ENCODE measurements around the gene AGXT. TPM values are rescaled to one million over a fixed set of nuclear protein-coding genes. Genes with fewer than 3 reads are reported as not detected.
A peak's percentile ranks its signal among the peaks of the same experiment; 100 is the strongest.

The AGXT gene
- total RNA-seq, 1 donor from 2014 or later, result not detected

DNA sequence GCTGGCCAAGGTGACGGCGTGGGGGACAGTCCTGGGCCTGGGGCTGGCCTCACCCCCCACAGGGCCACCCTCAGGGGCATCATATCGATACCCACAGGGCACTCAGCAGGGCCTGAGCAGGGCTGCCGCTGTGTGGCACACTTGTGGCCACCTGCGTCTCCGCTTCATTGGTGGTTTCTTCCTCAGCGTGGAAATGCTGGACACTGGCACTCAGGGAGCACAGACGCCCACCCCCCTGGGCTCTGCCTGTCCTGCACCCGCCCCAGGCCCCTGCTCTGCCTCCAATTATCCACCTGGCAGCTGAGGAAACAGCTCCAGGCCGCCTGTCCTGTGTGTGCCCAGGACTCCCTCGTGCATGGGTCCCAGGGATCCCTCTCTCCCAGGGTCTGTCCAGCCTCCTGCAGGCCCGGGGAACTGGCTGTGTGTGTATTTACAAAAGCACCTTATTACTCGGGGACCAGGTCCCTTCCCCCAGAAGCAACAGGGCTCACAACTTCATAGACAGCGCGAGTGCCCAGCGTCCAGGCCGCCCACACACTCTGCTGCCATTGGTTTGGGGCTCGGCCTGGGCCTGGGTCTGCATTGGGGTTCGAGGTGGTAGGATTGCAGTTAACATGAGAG lies 50.6 kb downstream of the AGXT start:
- DNase-seq (ENCODE audit: missing footprints), result peak; percentile 53
- intact Hi-C loops (cut with DNase I), result no loop called here
- ATAC-seq, result no peak

DNA sequence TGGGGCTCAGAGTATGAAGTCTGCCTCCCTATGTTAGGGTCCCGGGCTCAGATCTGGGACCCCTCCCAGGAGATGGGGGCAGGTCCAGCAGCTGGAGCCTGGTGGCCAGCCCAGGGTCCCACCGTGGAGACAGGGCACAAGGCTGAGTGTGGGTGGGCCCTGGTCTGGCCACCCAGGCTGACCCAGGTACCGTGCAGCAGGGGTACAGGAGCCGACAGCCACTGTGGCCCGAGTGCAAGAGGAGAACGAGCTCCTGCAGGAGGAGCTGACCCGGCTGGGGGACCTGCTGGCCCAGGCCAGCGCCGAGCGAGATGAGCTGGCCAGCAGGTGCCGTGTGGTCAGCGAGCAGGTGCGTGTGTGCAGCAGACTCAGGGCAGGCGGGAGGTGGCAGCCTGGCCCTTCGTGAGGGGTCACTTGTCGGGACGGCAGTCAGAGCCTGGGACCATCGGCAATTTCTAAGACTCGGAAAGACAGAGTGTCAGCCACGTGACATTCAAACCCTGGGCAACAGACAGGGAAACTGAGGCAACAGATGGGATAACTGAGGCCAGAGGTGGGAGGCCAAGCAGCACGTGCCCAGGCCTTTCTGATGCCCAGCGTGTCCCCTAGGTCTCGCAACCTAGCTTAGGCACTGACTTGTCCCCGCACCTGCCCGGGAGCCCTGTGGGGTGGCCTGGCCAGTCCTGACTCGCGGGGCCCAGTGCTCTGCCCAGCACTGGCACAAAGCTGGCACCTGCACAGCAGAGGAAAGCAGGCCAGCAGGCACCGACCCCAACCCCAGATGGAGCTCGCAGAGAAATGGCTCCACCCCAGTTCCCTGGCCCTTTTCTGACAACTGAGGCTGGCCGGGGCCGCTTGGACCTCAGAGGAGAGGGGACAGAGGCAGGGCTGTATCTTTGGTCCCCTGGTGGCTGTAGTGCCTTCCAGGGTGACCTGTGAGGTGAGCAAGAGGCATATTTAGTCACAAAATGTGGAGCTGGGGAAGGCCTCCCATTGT lies 51.5 kb downstream of the AGXT start:
- DNase-seq (ENCODE audit: missing footprints) (peak; percentile 61), ATAC-seq (no peak)
- intact Hi-C loops (cut with DNase I), result no loop called here

- no peak for ATAC-seq
- intact Hi-C loops (cut with DNase I), result no loop called here
- DNase-seq (ENCODE audit: missing footprints), result peak; percentile 68
Observed at GRCh38 chr2:240920783-240921231, 52.2 kb downstream of the AGXT start.

DNA sequence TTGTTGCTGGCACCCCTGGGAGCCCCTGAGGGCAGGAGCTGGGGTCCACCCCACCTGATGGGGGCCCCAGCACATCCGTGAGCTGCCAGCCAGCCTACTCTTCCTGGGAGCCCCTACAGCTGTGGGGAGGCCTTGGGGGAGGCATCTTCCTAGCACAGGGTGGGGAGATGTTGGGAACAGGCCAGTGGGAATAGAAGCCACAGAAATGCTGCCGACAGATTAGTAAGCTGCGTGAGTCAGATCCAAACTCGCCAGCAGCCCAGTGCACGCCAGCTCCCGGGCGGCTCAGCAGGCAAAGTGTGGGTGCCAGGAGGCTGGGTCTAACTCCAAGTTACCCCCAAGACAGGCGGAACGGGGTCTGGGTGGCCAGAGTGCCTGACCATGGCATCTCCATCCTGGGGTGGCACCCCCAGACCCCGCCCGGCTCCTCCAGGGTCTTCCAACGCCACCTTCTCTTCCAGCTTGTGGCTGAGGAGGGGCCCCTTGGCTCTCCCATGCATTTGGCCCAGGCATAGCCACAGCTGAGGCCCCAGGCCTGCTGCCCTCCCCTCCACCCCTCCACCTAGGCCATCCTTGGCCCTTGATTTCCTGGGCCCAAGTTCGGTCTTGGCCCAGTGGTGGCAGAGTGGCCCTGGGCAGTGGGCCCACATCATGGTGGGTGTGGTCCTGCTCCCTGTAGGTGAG lies 52.8 kb downstream of the AGXT start:
- peak; percentile 62 for ATAC-seq
- DNase-seq (ENCODE audit: missing footprints), result peak; percentile 77
- intact Hi-C loops (cut with DNase I), result no loop called here

DNA sequence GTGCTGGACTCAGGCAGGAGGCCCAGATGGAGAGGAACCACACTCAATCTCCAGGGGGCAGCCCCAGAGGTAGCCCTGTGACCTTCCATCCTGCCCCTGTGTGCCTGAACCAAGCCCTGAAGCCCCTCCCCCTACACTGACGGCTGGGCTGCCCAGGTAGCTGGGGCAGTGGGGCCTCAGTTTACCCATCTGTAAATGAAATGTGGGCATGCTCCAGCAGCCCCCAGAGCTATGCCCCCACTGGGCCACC lies 53.3 kb downstream of the AGXT start:
- ATAC-seq (peak; percentile 1), DNase-seq (ENCODE audit: missing footprints) (peak; percentile 28)
- intact Hi-C loops (cut with DNase I), result no loop called here

DNA sequence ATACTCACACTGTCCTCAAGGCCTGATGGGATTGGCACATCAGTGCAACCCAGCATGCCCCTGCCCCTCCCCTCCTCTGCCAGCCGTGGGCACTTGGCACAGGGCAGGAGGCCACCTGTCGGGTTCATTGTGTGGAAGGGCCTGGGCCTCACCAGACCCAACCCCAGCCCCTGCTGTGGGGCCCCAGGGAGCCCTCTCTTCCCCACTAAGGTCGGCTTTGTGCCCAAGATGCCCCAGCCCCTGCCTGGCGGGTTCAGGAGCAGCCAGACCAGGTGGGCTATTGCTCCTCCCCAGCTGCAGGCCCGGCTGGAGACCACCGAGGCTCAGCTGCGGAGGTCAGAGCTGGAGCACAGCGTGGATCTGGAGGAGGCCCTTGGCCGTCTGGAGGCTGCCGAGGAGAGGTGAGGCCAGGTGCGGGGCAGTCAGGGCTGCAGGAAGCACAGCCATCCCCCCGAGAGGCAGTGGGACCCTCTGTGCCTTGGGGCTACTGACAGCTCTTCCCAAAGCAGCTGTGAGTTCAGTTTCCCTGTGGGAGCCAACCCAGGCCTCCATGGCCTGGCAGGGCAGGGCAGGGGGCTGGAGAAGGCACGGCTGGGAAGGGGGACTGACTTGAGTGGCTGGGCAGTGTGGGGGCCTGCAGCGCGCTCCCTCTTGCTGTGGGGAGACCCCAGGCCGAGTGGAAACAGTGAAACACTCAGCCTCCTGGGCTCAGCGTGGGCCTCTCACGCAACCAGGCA lies 53.8 kb downstream of the AGXT start:
- DNase-seq (ENCODE audit: missing footprints), result peak; percentile 23
- intact Hi-C loops (cut with DNase I), result no loop called here
- no peak for ATAC-seq

GRCh38 chr2:240922982-240923537 lies 54.4 kb downstream of the AGXT start:
- intact Hi-C loops (cut with DNase I), result no loop called here
- ATAC-seq (no peak), DNase-seq (ENCODE audit: missing footprints) (no peak)

DNA sequence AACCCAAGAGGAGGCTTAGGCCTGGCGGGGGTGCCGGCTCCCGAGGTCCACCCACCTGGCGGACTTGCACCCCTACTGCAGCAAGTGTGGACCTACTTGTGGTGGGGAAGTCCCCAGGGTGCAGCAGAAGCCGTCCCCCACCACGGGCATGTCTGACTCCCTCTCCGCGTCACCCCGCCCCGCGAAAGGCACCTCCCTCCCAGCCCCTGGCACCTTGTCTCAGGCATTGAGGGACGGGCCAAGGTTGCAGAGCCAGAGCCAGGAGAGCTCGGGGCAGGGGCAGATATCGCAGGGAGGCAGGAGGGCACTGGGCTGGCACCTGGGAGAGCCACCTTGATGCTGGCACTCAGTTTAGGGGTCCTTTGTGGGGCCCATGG lies 56.6 kb downstream of the AGXT start:
- no peak for ATAC-seq
- DNase-seq (ENCODE audit: missing footprints), result peak; percentile 21
- intact Hi-C loops (cut with DNase I), result no loop called here

- no peak for ATAC-seq
- peak; percentile 69 for DNase-seq (ENCODE audit: missing footprints)
- intact Hi-C loops (cut with DNase I), result no loop called here
Observed at GRCh38 chr2:240925568-240926515, 57.2 kb downstream of the AGXT start.

DNA sequence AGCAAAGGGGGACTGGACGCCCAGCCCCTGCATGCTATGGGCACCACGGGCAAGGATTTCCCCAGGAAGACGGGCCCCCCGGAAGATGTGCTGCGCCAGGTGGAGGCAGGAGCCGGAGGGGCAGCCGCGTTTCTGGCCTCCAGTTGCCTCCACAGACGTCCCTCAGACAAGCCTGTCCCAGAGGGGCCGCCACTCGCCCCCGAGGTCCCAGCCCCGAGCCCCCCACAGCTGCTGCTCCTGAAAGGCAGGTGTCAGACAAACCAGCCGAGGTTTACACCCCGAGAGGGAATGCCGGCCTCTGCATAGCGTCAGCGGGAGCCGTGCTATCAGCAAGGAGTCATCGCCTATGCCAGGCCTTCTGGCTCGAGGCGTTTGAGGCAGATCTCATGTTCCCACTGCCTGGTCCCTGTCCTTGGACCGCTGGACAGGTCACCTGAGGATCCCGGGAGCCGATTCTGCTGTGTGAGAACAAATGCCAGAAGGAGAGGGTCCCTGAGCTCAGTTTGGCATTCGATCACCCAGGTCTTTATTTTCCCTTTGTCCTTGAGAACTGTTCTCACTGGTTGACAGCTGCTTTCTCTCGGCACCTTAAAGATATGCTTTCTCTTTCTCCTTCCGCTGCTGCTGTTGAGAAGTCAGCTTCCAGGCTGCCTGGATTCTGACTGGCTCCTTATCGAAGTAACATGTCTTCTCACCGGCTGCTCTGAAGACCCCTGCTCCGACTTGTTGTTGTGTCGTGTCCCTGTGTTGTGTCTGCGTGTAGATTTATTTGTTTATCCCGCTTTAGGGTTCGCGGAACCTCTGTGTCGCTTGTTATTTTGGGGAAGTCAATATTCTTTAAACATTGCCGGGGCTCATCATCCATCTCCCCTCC lies 58.1 kb downstream of the AGXT start:
- ATAC-seq (peak; percentile 72), DNase-seq (ENCODE audit: missing footprints) (peak; percentile 71)
- intact Hi-C loops (cut with DNase I), result no loop called here

- intact Hi-C loops (cut with DNase I), result no loop called here
- DNase-seq (ENCODE audit: missing footprints), result peak; percentile 13
- ATAC-seq, result no peak
Observed at GRCh38 chr2:240927390-240927781, 58.8 kb downstream of the AGXT start.

DNA sequence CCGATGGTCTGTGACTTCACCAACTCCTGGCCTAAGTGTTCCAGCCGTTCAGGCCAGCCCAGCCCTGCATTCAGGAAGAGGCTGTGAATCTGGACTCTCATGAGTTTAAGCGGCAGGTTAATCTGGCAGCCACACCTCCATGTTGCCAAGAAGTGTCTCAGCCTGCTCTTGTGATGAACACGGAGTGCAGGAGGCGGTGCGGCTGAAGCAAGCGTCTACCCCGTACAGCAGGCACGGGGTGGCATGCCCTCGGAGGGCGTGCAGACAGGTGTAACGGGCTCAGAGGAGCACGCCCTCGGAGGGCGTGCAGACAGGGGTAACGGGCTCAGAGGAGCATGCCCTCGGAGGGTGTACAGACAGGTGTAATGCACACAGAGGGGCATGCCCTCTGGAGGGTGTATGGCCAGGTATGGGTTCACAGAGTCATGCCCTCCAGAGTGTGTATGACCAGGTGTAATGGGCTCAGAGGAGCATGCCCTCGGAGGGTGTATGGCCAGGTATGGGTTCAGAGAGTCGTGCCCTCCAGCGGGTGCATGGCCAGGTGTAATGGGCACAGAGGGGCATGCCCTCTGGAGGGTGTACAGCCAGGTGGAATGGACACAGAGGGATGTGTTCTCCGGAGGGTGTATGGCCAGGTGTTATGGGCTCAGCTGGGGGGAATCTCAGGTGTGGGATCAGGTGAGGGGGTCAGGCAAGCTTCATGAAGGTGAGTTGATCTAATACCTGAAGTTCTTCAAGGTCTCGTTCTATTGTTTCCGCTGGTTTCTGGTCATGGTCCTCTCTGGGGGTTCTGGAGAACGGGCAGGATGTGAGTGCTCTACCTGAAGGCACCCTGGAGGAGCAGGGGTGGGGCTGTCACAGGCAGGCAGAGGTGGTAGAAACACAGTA lies 60.1 kb downstream of the AGXT start:
- DNase-seq (ENCODE audit: missing footprints), result peak; percentile 52
- no peak for ATAC-seq
- intact Hi-C loops (cut with DNase I), result no loop called here

GRCh38 chr2:240929364-240930095 lies 60.9 kb downstream of the AGXT start:
- no peak for ATAC-seq
- intact Hi-C loops (cut with DNase I), result no loop called here
- peak; percentile 21 for DNase-seq (ENCODE audit: missing footprints)
